GM19351 (cell line): ENCODE data around the gene DHCR24.

Experiments used
- ATAC-seq: cut with Tn5 transposase; IDR thresholded peaks from one replicate; pipeline ENCODE4 v1.9.1; 2021; ENCODE audit warnings: mild to moderate bottlenecking, moderate library complexity; ENCODE audit not compliant: unreplicated experiment

DHCR24 gene

DNA sequence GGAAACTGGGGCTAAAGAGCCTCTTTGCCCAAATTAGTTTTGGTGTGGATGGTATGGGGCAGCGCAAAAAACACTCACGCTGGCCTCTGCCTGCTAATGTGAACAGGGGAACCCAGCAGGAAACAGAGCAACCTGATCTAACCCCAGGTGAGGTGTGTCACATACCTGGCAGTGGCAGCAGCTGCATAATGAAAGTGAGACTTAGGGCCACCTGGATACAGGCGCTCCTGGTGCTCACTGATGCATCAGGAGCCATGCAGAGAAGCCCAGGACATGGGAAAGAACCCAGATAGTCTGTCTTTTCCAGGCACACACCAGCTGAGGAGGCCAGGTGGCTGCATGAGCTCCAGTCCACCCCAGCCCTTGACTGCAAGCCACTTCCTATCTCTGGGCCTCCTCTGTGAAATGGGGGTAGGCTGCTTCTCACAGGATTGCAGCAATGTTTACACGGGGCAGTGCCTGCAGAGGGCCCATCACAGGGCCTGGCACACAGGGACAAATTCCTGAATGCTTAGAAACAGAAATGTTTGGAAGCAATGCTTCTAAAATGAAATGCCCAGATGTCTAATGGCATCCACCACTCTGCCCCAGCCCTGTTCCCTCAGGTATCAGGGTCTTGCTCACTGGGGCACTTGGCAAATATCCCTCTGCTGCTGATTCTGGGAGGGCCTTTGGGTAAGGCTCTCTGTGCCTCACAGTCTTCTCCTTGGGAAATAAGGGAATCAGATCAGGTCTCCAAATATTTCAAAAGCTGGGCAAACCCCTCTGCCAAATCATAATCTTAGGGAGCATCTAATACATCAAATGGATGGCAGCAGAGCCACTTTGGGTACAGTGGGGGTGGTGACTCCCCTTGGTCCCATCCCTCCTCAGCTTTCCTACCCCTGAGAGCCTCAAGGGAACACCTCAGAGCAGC is 19.9 kb downstream of the DHCR24 start:
- ATAC-seq, result no peak

DNA sequence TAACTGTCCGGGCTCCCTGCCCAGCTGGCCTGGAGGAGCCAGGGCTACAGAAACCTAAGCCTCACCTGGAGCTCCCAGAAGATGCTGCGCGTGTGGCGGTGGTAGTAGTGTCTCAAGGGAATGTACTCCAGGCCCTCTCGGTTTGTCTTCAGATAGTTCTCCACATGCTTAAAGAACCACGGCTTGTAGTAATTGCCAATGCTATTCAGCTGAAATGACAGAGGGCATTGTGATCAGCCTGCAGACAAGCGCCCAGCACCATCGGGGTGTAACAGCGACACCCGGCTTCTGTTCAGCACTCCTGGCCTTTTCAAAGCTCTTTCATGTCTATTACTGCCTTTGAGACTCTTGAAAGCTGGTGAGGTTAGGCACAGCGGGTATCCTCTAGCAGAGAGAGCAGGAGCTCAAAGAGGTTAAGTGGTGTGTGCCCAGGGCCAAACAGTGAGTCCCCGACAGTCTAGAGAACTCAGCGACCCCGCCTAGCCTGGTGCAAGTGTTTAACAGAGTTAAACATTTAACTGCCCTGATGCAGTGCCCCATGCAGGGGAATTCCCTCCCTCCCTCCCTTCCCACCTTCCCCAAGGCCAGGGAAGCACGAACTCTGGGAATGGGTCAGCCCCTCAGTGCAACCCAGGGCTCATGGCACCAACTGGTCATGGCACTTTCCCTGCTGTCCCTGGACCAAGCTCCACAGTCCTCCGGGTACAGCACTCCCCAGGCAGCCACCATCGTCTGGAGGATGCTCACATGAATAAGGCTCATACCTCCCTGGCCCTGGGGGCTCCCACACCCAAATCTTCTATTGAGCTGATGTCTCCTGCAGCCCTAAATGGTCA is 21.5 kb downstream of the DHCR24 start:
- ATAC-seq, result no peak

DNA sequence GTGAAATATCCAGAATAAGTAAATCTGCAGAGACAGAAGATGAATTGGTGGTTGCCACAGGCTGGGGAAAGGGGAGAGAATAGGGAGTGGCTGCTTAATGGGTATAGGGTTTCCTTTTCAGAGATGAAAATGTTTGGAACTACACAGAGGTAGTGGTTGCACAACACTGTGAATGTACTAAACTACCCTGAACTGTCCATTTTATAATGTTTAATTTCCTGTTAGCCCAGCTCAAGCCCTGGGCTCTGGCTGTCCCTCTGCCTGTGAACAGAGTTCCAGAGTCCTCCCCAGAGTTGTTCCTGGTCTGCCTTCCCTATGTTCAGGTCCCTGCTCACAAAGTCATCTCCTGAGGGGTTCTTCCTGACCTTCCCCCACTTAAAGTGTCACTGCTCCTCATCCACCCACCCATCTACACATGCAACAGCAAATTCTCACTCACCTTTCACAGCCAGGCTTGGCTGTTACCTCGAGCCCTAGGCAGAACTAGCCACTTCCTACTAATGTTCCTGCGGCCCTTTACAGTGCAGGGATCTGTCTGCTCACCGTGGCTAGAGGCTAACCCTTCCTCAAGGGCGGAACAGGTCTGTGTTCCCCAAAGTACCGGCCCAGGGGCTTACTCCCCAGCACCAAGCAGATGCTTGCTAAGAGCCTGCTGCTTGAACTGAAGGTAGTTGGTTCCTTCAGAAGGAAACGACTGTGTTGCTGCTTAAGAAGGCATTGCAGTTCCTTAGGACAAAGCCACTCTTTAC is 22.4 kb downstream of the DHCR24 start:
- ATAC-seq, result no peak

DNA sequence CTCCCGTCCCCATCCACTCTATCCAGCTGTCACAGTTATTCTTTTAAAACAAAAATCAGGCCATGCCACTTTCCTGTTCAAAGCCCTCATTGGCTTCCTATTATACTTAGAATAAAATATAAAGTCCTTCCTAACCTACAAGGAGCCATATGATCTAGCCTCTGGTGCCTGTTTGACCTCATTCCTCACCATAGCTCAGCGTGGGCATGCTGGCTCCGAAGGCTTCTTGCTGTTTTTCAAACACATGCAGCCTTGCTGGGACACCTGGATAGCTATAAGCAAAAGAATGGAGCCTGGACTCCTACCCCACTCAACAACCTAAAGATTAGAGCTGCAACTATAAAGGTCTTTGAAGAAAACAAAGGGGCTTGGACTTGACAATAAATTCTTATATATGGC is 23.7 kb downstream of the DHCR24 start:
- ATAC-seq, result no peak

DNA sequence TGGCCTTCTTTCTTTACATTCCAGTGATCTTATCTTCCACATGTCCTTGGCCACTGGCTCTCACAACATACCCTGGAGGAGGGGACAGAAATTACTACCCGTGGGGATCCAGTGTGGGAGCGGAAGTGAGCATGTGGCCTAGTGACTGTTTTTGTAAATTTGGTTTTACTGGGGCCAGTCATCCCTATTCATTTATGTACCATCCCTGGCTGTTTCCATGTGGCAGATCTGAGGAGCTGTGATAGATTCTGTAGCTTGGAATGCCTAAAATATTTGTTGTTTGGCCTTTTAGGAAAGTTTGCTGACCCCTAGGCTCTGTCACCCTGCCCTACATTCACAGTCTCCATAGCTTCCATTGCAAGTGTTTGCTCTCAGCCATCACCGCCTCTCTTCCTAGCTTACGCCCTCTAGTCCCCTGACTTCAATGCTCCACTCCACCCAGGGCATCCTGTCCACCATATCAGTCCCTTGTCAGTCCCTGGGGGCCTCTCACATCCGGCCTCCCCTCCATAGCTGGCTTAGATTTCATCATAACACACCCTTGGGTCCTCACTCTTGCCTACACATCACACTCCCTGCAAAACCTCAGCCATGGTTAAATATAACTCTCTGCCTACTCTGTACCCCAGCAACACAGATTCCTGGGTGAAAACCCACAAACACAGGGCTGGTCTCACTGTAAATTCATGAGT is 25.8 kb downstream of the DHCR24 start:
- no peak for ATAC-seq

DNA sequence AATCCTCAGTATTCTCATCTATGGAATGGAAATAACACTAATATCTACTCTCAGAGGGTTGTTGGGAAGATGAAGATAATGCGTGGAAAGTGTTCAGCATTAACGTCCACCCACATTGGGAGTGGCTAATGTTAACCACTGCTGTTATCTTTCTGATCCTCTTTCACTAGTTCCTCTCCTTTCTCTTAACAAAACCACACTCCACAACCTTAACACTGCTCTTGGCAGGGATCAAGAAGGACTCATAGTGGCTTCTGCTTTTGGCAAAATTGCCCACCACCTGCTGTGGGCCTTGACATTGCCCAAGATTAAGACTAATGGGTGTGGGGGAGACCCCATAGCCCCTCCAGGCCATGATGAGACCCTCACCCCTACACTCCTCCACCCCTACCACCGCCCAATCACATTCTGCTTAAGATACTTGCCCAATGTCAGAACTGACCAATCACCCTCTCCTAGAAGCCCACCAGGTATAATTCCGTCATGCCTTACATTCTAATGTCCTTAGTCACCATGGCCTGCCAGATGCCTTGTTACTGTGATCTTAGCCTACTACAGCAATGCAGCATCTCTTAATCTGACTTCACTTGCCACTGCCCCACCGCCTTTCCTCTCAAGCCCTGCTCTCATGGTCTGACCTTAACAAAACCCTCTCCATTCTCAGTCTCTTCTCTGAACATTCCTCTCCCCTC is 27.1 kb downstream of the DHCR24 start:
- no peak for ATAC-seq

DNA sequence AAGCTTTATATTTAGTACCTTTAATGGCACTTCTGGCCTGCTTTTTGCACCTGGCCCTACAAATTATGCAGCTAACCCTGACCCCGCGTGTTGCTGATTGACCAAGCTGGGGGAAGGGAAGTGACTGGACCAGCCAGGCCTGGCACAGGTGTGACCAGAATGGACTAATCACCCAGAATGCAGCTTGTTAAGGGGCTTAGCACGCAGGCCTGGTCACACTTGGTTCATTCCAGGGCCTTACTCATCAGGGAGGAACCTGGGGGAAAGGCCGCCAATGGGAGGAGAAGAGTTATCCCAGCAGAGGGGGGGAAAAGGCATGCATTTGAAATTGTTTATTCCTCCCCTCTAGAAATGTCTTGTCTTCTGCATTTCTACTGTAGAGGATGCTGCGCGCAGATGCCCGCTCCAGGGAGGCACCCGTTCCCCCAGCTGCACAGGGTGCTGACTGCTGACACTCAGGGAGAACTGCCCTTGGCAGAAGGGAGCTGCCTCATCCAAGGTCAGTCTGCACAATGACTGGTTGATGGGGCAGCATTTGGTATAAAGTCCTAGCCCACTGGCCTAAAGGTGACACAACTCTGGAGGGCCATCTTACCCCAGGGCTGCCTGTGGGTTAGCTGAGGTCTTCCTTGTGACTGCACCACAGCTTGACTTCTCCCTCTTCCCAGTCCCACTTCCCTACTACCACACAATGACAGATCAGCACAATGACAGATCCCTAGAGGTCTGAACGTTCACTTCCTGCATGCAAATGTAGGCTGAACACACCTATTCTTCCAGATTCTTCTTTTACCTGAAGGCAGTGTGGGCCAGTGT is 29.0 kb downstream of the DHCR24 start:
- ATAC-seq, result no peak

DNA sequence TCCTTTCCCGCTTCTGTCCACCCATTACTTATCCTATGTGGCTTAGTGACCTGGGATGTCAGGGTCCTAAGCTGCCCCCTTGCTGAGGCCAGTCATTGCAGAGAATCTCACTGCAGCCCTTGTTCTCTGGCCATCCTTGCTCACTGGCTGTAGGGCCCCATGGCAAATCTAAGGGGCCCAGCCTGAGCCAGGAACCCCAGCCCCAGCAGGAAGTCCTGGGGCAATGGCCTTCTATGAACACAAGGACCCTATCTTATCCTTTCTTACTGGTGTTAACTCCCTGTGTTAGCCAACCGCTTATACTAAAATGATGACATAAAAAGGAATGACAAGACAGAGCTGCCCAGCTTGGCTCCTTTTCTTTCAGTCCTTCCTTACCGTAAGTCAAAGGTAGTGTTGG is 29.9 kb downstream of the DHCR24 start:
- ATAC-seq, result no peak

DNA sequence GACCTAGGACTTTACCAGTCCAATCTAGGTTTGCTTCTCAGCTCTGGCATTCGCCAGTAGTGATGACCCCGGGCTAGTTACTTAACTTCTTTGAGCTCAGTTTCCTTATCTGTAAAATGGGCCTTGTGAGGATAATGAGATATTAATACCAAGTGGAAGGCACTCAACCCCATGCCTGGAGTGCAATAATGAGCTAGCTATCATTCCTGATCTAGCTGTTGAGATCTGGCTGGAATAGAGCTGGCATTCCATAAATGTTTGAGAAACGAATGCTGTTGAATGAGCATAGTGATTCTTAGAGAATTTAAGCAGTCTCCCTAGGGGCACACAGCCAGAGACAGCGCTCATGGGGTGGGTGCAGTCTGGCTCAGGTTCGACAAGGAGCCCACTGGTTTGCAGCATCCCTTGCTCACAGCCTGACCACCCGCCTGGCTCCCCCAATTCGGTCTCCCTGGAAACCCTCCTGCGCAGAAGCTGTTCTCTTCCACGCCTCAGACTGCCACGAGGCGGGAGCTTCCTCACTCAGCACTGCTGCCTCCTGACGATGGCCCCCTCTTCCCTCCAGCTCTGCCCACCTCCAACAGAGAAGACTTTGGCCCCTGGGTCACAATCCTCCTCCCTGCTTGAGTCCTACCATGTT is 32.5 kb downstream of the DHCR24 start:
- ATAC-seq, result no peak

DNA sequence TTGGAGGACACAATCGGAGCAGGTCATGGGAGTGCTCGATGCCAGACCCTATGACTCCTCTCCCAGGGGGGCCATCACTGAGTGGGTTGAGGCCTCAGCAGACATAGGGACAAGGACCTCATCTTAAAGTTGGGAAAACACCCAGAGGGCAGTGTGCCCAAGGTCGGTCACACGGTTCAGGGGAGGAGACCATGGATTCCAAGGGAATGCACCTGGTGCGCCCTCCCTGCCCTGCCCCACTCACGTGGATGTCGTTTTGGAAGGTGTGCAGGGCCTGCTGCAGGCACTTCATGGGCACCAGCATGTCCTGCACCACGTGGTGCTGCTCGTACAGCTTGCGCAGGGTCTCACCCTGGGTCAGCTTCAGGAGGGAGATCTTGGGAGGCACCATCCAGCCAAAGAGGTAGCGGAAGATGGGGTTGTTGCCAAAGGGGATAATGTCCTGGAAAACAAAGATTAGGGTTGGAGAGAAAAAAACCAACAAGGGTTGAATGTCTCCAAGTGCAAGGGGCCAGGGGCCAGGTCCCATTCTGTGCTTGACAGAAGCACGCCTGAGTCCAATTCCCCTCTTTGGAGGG is 33.1 kb downstream of the DHCR24 start:
- no peak for ATAC-seq

DNA sequence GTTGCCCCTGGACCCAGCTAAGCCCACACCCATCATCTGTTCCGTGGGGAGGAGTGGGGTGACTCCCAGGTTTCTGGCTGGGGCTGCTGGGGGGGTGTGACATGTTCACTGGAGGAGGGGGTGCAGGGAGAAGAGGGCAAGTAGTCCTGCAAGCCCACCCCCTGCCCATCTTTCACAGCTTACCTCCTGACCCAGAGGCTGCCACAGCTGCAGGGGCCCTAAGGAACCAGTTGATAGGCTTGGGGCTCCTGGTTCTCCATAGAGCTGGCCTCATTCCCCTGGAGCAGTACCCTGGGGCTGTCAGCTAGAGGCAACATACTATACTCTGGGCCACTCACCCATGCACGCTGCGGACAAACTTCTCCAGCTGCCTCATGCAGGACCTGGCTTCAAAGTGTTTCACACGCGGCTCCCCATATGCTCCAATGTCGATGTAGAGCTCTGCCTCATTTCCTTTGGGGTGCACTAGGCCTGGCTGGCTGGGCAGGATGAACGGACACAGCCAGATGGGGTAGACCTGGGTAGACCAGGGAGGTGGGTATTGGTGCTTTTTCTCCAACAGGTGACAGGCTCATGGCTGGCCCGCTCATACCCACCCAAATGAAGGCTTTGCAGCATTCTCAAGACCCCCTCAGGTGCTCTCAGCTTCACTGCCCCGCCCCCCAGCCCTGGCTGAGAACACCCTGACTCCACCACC is 33.8 kb downstream of the DHCR24 start:
- no peak for ATAC-seq

DNA sequence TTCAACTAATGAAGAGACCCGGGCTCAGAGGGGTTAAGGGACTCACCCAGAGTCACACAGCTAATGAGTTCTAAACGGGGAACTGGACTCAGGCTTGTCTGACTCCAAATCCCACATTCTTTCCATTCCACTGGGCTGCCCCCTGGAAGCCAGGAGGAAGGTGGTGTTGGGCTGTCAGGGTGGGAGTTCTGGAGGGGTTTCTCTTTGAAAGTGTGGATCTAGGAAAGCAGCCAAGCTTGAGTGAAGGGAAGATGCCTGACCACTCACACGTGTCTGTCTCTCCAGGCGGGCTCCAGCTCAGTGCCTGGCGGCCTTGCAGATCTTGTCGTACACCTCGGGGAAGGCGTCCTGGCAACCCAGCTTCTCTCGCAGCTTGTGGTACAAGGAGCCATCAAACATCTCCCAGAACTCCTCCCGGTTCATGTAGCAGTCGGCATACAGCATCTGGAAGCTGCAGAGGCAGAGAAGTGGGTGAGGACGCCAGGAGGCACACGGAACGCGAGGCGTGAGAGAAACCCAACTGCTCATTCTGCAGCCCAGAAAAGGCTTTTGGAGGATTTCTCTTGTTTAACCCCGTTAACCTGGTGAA is 35.0 kb downstream of the DHCR24 start:
- ATAC-seq, result no peak

DNA sequence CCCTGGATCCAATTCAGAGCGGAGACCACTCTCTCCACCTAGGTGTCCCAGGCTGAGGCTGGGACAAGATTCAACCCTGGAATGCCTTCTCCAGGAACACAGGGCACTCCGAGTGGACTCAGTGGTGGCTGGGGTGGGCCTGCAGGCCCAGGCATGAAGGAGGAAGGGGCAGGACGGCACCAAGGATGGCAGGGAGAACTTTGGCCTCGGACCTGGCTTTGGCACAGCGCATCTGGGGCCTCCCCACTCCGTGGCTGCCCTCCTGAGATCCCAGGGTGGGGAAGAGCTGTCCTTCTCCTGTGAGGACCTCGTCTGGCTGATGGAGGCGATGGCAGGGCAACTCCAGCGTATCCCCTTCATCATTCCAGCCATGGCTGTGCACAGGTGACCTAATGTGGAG is 35.6 kb downstream of the DHCR24 start:
- no peak for ATAC-seq

DNA sequence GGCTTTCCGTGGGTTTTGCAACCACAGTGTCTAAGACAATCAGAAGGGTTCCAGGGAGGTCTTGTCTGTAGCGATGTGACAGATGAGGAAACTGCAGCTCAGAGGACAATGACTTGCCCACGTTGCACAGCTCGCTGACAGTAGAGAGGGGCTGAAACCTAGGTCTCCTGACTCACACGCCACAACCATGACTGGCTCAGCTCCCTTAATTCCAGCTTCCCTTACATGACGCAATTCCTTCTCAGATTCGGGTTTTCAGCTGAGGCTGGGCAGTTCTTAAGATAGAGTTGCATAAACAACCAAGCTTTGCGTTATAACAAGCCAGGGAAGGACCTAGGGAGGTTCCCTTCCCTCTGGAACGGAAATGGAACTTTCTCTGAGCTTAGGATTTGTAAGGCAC is 36.3 kb downstream of the DHCR24 start:
- no peak for ATAC-seq

DNA sequence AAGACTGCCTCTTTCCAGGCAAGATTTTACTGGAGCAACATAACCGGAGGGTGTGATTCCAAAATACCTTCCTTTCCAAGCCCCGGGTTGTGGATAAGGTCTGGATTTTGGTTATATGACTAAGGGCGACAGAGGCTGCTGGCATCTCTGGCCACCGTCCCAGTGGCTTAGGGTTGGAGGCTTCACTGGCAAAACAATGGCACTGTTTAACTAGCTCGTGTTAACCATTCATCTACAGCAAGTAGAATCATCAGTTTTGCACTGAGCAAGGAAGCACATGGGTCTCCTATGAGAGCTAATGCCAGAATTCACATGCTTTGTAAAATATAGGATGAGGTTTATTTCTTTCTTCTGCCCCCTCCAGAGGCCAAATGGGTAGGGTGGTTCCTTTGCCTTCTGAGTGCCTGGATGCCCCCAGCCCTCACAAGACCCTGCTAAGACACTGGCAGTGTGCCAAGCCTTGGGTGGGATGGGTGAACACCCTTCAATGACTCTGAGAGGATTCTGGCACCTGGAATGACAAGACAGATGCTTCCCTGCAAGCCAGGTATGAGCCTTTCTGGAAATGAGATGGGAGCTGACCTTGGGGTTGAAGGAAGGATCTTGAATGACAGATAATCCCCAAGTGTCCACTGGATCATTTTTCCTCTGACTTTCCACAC is 36.8 kb downstream of the DHCR24 start:
- ATAC-seq, result no peak

DNA sequence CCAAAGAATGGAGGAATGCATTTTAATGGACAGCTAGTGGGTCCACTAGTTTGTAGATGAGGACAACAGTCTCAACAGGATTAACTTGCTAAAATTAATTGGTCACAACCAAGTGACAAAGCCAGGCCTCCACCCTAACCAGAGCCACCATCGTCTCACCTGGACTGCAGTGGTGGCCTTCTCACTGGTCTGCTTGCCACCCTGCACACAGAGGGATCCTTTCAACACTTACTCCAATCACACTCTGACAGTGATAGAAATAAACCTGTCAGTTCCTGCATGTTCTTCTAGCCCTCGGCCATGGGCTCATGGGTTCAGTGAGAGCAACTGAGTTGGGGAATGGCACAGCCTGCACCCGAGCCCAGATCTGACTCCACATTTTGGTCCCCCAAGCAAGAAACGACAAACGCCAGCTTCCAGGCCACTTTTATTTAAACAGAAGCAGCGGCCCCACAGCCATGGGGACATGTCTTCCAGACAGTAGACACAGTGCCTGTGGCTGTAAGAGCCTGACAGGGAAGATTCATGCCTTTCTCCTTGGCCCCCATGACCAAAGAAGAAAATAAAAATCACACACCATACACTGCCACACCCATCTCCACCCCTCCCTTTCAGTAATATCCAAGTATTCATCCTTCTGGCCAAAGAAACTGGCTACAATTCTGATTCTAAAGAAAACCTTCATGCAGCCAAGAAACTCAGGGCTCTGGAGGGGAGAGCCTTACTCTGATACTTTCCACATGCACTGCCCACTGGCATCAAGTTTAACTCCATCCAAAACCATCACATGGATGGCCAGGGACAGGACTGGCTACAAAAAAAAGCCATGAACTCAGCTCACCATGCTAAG is 37.6 kb downstream of the DHCR24 start:
- ATAC-seq, result no peak
